CD4-positive, alpha-beta T cell treated with Interleukin-12 subunit alpha and Interleukin-12 subunit beta, for 1 hour (primary cell): ENCODE data around the gene GRM8.

Source experiments
- DNase-seq: peaks from one replicate; pipeline ENCODE4 v3.0.0-alpha.2; 2020

Gene GRM8

DNA sequence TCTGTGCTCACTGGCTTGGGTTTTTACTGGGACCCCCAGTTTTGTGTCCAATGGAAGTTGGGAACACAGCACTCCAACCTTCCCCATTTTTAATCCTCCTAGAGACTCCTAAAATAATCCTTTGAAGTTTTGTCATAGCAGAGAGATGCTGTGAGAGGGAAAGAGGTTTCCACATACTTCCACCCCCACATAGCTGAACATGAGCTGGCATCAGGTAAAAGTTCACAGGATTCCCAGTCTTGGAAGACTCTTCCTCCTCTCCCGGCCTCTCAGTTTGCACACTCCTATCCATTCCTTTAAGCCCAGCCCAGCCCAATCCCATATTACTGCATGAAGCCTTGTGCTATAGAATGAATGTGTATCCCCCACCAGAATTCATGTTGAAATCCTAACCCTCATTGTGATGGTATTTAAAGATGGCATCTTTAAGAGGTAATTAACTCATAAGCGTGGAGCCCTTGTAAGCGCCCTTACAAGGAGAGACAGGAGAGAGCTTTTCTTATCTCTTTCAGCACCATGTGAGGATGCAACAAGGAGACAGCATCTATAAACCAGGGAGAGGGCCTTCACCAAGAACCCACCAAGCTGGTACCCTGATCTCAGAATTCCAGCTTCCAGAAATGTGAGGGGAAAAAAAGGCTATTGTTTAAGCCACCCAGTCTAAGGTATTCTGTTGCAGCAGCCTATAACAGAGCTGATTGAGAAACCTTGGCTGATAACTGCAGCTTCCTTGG is 22.4 kb downstream of the GRM8 start:
- DNase-seq = no peak

DNA sequence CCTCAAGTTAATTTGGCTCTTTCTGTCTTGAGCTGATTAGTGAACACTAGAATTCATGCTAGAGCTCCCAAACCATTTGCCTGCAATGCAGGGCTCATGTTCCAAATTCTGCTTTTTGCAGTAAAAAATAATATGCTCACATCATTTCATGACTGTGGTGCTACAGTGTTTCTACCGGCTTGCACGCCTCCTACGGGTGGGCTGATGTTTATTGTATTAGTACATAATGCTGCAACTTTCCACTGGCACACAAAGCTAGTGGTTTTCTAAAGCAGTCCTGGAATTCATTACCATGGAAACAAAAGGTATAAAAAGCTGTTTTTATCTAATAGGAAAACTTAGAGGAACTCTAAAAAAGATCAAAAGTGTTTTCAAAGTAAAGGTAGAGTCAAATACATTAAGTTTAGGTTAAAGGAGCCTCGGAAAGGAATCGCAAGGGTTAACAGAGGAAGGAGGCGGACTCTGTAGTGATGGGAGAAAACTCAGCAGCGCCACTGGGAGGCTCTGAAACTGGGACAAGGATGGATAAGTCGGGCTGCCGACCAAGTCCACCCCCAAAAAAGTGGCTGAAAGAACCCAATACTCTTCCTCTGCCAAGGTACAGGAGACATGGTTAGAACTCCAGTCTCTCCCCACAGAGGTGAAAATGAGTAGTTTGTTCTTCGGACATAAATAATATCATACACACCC is 25.9 kb downstream of the GRM8 start:
- DNase-seq = no peak

DNA sequence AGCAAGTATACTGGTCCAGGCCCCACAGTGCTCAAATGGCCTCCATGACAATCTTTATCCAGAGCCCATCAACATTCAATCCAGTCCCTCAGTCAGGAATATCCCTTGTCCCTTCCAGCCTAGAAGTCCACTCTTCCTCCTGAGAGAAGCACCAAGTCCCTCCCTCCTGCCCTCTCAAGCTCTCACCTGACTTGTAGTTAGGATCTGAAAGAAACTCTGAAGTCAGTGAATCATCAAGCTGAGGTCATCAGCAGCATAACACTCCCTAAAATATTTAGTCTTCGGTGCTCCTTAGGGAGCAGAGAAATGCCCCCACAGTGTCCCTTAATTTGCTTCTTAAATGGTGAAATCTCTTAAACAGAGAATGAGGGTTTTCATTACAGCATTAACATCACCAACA is 31.0 kb downstream of the GRM8 start:
- no peak for DNase-seq

DNA sequence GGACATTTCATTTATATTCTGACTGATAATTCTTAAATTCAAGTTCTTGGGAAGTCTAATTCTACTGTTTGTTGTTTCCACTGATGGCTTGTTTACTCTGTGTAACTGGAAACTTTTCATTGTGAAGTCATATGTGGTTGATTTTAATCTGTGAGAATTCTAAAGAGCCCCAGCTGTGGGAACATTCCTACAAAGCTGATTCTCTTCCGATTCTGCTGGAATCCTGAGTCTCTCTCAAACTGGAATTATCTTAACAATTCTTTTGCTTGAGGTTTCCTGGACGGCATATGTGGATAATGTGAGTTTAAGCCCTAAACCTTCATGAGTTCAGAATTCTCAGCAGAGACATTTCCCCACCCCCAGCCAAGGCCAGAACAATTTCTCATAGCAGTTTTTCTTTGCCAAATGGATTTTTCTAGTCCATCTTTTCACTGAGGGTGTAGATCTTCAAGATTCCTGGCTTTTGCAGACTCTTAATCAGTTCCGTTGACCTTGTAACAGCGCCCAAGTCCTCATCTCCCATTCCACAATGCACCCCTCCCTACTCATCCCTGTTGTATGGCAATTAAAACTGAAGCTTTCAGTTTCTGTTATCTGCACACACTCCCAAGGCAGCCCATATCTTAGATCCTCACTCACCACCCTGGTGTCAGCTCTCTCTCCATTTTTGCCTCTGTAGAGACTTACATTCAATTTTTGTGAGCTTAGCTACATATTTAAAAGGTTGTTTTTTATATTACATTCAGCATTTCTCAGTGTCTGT is 37.6 kb downstream of the GRM8 start:
- DNase-seq = no peak

DNA sequence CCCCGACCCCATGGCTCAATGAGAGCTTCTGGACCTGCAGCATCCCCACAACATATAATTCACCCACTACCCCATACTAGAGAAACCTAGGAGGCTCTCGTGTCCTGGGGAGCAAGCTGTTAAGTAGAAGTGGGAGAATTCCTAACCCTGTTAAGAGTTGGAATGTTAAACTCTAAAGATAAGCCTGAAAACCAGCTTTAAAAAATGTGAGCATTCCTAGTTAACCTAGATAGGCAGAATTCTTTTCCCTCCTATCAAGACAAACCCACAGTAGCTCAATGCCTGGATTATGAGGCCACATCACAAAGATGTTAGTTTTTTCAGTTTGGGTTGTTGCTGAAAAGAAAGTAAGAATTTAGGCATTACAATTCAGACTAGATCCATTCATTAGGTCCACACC is 42.9 kb downstream of the GRM8 start:
- no peak for DNase-seq

DNA sequence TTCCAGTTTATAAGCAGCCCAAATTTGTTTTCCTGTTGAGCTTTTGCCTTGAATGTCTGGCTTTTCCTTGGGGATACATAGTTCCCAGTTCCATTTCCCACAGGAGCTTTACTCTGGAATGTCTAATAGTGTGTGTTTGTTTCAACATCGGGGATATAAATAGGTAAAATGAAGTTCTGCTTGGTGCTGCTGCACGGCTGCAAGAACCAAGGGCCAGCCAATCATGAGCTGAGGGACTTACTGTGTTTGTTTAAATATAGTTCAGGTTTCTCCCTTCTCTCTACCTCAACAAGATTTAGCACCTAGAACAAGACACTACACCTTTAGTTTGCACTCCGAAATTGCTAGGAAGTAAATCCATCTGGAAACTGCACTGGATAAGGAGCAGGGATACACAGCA is 43.9 kb downstream of the GRM8 start:
- no peak for DNase-seq

DNA sequence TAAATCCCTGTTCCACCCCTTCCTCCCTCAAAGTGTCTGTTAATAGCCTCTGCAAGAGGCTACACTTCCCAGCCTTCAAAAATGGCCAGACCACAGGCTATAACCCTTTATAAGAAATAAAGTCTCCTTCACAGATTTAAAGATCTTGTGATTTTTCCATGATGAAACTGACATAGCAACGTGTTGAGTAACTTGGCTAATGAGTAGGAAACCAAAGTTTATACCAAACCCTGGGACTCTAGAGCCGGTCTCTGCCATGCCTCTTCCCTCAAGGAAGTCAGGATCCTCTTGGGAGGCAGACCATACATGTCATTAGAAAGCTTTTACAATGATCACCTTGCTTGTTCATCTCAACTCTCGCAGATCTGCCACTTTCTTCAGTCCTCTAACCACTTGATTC is 44.4 kb downstream of the GRM8 start:
- no peak for DNase-seq

DNA sequence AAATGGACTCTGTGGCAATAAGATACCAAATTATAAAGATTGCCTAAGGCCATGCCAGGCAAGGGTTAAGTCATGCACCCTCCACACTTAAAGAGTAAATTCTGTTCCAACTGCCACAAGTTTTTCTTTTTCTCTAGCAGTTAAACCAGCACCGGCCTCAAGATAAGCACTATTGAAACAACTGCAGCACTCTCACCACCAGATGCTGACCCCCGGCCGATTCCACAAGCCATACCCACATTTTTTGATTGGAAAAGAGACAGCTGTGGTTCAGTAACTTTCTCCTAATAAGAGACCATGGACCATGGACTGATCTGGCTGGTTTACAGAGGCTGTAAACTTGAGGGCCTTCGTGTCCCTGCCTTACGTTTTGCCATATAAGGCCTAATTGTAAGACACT is 44.9 kb downstream of the GRM8 start:
- DNase-seq = no peak

DNA sequence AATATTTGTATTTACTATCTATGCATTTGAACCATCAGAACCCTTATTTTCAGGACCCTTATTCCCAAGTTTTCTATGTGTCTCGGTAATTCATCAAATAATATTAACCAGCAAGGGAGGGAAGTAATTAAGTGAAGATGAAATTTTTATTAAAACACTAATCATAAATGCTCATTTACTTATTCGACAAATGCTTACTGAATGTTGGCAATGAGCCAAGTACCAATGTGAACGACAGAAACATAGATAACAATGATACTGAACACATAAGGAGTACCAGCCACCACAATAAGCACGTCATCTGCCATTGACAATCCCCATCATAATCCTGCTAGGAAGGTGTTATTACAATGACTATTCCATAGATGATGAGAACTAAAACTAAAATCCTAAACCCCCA is 45.5 kb downstream of the GRM8 start:
- no peak for DNase-seq

DNA sequence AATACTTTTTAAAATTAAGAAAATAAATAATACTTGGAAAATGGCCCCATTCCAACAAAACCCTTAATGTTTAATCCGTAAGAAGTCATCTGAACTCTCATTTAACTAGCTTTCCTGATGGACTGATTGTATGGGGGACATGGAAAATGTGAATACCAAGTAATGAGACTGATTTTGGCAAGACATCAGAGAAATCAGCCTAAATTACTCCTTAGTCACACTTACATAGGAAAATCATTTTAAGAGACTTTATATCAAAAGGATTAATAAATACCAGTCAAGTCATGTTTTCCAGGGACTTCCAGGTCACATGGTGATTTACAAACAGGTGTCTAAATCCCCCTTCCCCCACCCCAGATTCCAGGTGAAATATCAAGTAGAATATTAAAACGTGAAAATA is 58.2 kb downstream of the GRM8 start:
- no peak for DNase-seq

DNA sequence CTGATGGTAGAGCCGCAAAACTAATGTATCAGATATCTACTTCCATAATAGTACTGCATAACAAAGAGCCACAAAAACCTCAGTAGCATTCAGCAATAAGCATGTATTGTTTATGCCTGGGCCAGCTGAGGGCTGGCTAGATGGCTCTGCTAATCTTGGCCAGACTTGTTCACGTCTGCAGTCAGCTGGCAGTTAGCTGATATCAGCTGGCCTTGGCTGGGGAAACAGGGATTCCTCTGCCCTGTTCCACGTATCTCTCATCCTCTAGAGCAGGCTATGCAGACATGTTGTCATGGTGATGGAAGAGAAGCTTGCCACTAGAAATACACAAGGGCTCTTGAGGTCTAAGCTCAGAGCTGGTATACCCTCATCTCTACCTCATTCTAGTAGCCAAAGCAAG is 62.9 kb downstream of the GRM8 start:
- no peak for DNase-seq

DNA sequence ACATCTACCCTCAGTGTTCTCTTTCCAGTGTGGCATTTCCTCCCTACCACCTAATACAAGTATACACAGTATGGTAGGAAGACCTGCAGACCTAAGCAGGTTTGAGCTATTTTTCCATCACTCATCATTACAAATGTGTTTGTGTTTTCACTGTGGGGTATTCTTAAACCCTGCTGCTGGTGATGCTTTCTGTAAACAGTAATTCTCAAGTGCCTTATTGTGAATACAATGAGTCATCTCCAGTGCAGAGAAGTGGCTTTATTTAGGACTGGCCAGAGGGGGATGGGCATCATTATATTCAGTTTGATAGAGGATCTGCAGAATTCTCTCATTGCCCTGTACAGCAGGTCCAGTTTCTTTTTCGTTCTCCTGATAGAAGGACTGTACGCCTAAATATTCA is 63.7 kb downstream of the GRM8 start:
- DNase-seq = no peak

DNA sequence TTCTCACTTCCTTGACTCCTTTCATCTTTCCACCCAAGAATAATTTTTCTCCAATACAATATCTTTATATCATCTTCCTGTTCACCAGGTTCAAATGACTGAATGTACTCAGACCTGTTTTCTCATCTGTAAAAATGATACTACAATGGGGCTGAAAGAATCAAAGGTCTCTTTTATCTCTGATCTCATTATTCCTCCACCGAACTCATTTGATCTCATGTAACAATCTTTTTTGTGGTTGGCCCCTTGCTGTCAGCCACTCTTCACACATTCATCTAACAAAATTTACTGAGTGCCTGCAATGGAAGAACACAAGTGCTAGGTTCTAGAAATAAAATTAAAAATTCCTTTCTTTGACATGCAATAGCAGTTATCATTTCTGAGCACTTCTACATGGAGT is 65.0 kb downstream of the GRM8 start:
- no peak for DNase-seq

DNA sequence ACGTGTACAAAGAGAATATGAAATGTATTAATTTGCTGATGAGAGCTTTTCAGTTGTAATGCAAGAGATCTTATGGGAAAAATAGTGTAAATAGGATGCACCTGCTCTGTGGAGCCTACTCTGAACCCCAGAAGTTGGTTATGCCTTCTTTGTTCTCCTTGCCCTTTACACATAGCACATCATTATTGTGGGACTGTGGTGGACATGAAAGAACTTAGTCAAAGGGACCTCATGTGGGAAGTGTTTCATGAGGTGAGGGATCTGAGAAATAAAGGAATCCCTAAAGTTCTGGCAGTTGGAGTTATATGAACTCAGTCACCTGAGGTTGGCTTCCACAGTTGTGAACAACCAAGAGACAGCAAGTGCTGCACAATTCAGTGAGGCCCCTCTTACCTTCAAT is 66.1 kb downstream of the GRM8 start:
- DNase-seq = no peak

DNA sequence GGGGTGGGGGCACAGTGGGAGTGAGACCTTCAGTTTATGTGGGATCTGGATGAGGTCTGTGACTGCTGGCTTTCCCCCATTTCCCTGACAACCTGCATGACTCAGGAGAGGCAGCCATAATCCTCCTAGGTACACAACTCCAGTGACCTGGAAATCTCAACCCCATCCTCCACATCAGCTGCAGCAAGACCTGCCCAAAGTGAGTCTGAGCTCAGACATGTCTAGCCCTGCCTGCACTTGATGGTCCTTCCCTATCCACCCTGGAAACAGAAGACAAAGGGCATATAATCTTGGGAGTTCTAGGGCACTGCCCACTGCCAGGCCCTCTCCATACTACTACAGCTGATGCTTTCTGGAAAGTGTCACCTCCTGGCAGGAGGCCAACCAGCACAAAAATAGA is 75.6 kb downstream of the GRM8 start:
- no peak for DNase-seq

DNA sequence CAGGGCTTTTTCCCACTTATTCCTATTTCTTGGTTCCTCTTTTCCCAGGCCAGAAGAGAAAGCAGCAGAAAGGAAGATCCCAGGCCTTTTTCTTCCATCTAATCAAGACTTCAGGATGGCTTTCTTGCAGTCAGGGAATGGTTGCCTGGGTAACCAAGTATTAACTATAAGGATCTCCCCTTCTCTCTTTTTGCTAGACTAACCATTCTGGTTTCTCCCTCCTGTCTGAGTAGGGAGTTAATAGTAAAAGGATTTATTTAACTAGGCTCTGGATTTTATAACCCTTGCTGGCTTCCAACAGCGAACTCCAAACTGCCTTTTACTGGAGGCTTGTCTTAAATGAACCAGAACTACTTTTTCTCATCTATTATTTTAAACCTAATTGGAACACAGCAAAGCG is 90.4 kb downstream of the GRM8 start:
- DNase-seq = no peak

DNA sequence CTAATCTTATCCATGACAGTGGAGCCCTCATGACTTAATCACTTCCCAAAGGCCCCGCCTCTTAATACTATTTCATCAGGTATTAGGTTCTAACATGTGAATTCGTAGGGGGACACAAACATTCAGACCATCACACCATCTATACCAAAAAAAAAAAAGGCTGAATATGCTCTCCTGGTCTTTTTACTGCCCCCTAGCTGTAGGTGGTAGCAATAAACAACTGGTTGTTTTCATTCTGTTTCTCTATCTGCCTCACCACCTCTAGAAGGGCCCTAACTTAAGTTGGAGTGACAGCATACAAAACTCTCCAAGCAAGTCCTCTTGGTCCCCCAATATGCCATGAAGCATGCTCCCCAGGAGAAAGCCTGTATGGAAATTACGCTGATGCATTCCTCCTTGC is 94.1 kb downstream of the GRM8 start:
- DNase-seq = no peak

DNA sequence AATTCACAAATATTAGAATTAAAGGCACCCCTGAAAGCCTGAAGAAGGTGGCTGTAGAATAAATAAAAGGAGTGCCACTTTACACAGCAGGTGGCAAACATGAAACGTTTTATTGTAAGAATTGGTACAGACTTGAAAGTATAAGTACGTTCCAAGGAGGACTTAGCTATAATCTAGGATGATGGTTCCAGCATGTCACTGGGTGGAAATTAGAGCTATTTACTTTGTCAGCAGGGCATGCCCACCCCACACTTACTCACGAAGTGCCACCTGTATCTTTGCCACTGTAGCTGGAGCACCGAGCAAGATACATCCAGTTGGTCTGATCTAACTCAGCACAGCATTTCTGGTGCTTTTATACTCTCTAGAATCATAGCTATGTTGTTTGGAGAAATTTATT is 97.8 kb downstream of the GRM8 start:
- no peak for DNase-seq

DNA sequence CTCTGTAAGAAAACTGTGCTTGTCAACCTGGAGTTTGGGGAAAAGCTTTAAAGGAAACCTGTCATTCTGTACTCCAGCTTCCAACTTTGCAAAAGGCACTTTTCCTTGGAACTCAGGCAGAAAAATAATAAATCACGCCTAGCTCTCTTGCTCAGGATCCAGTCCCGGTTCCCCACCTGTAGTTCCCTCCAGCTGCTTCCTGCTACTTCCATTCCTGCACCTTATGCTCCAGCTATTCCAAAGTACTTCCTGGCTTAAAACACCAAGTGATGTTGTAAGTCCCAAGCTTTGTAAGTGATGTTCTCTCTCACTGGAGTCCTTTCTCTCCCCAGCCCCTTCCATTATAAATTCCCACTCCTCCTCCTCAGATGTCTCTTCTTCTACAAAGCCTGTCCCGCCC is 98.6 kb downstream of the GRM8 start:
- no peak for DNase-seq

DNA sequence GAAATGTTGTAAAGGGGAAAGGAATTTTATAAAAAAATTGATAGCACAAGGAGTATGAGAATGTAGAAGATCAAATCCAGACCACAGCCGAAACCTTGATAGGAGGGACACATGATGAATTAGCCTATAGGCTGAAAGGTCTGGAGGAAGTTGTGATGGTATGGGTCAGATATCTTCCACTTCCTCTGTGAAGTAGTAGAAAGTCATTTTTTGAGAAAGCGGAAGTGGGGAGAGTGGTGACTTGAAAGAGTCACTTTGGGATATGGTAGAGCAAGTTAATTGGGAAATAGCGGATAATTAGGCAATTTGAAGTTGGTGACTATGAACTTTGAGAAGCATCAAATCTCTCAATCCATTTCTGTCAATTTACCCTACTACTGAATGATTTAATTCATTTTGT is 99.4 kb downstream of the GRM8 start:
- DNase-seq = no peak

DNA sequence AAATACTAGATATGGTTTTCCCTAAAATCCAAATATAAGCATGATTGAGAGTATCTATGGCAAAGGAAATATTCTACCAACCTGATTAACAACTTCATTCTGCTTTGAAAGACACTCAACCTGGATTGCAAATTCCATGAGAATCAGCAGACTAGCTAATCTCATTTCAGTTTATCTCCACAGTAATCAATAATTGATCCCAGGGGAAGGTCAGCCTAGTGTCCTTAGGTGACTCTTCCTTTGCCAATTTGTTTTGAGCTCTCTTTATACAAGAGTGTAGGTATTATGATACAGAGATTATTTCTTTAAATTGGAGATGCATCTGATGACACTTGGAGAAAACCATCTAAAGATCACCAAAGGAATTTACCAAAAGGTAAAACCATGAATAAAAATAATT is 100.3 kb downstream of the GRM8 start:
- no peak for DNase-seq

DNA sequence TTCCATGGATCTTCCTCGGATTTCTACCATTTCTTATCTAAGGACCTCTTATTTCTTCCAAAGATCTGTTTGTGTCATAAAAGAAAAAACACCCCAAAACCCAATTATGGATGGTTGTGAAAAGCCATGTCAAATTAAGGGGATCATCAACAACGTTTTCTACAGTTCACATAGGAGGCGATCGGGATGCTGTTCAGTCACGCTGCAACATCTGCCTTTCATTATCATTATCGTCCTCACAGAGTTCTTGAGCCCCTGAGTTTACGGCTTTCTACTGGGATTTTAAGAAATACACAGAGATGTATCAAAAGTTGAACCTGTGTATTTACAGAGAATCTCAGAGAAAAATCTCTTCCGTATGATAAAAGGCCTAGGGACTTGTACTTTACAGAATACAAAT is 101.4 kb downstream of the GRM8 start:
- no peak for DNase-seq

DNA sequence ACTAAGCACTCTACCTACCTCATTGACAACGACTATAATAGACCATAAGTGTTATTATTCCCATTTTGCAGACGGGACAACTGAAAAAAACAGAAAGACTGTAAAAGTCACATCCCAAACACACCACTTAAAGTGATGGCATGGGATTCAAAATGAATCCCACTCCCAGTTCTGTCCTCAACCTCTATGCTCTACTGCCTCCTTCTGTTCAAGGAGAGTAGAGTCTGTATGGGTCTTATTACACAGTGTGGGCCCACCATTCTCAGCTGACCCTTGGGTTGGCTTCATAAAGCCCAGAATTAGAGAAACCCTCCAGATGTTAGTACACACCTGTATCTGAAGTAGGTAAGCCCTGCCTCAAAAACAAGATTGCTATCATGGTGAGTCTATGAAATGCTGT is 102.2 kb downstream of the GRM8 start:
- no peak for DNase-seq
